ENCODE results near the gene HGD. TPM values are rescaled to one million over a fixed set of nuclear protein-coding genes. Genes with fewer than 3 reads are reported as not detected.

The HGD gene
- total and polyA plus RNA-seq, 2 donors (not counting 3 experiments of a cell fraction or from before 2014, with no cell fraction given) = 0.18 to 0.22 TPM

DNA sequence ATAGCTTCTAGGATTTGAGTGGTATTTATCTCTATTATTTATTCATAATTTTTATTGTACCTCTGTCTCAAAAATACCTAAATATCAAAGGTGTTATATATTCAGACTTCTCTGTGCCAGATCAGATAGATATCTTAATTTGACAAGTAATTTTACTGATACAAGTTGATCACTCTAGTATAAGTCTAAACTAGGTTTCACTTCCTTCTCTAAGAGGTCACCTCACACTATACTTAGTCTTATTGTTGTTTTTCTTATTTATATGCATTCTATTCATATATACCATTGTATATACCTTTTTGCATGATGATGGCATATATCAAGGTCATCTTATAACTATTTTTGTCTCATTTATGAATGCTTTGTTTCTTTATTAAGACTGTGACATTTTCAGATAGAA lies 26.4 kb upstream of the HGD start:
- BruUV-seq (replicated peaks) = no TSS peak
- dilution Hi-C loops (cut with MboI; ENCODE audit: extremely low pct_ligation_motif_present, low sequenced_read_pairs) (no loop called here), intact Hi-C loops (cut with micrococcal nuclease) (no loop called here)
- Histone ChIP-seq H2AFZ (ENCODE audit: low read depth, low read length) (no peak overlapping the region), H3K4me2 (ENCODE audit: insufficient read depth, low read length) (no peak overlapping the region), H3K27me3 (ENCODE audit: control insufficient read depth in 2 of 2, insufficient read depth in 2 of 2, low read length in 2 of 2) (no peaks in the 10 kb centered on the region), H3K79me2 (ENCODE audit: control insufficient read depth, insufficient read depth, low read length) (no peaks in the 10 kb centered on the region), H3K9ac (replicated peaks; ENCODE audit: extremely low read depth, insufficient read depth, low read length) (no peak overlapping the region), H3K27ac (ENCODE audit: insufficient read depth, low read depth, low read length) (no peak overlapping the region), H3K9me1 (replicated peaks; ENCODE audit: control insufficient read depth, extremely low read depth, insufficient read depth, low read length) (no peaks in the 10 kb centered on the region), H3K36me3 (ENCODE audit: control insufficient read depth in 2 of 2, extremely low read depth in 1 of 2, insufficient read depth in 2 of 2, low read length in 2 of 2) (no peaks in the 10 kb centered on the region), H3K9me3 (replicated peaks; ENCODE audit: control insufficient read depth, insufficient read depth, low read length) (no peaks in the 10 kb centered on the region), H4K20me1 (replicated peaks; ENCODE audit: control insufficient read depth, extremely low read depth, insufficient read depth, low read length) (no peaks in the 10 kb centered on the region), H3K4me1 (ENCODE audit: control insufficient read depth, extremely low read depth, insufficient read depth, low read length) (no peaks in the 10 kb centered on the region), H3K4me3 (replicated peaks in 1 of 3; ENCODE audit: insufficient read depth in 1 of 3, low read depth in 1 of 3, low read length in 3 of 3) (no peak overlapping the region)
- ChIA-PET CTCF (no interaction called here), POLR2A (no interaction called here)
- DNase-seq (ENCODE audit: low read depth, low spot score) = no peak
- no peak for TF ChIP-seq GATA2 (IDR thresholded peaks at IDR 0.05; ENCODE audit: insufficient read depth, insufficient read length, low read depth, low read length)
- TF ChIP-seq, protein P1, sequence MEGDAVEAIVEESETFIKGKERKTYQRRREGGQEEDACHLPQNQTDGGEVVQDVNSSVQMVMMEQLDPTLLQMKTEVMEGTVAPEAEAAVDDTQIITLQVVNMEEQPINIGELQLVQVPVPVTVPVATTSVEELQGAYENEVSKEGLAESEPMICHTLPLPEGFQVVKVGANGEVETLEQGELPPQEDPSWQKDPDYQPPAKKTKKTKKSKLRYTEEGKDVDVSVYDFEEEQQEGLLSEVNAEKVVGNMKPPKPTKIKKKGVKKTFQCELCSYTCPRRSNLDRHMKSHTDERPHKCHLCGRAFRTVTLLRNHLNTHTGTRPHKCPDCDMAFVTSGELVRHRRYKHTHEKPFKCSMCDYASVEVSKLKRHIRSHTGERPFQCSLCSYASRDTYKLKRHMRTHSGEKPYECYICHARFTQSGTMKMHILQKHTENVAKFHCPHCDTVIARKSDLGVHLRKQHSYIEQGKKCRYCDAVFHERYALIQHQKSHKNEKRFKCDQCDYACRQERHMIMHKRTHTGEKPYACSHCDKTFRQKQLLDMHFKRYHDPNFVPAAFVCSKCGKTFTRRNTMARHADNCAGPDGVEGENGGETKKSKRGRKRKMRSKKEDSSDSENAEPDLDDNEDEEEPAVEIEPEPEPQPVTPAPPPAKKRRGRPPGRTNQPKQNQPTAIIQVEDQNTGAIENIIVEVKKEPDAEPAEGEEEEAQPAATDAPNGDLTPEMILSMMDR (IDR thresholded peaks at IDR 0.05; ENCODE audit: extremely low read depth in 1 of 2, insufficient read depth in 1 of 2, low read depth in 1 of 2, low read length in 2 of 2) = no peak
- no peak for TF ChIP-seq MYC (IDR thresholded peaks at IDR 0.05; ENCODE audit: low read depth, low read length)
- TF ChIP-seq EZH2 (IDR thresholded peaks at IDR 0.05; ENCODE audit: borderline replicate concordance, low read depth, low read length, severe bottlenecking) = no peak
- TF ChIP-seq POLR2AphosphoS5 (IDR thresholded peaks at IDR 0.05; ENCODE audit: insufficient read depth, low read depth, low read length) = no peak
- TF ChIP-seq, protein P2, sequence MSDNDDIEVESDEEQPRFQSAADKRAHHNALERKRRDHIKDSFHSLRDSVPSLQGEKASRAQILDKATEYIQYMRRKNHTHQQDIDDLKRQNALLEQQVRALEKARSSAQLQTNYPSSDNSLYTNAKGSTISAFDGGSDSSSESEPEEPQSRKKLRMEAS (IDR thresholded peaks at IDR 0.05; ENCODE audit: insufficient read depth, insufficient read length) = no peak
- no peak for TF ChIP-seq JUN (IDR thresholded peaks at IDR 0.05; ENCODE audit: borderline replicate concordance, insufficient read depth, insufficient read length, low read depth)
- no peak for TF ChIP-seq POLR2A (IDR thresholded peaks at IDR 0.05; ENCODE audit: low read depth, low read length)
- TF ChIP-seq FOS (IDR thresholded peaks at IDR 0.05; ENCODE audit: borderline replicate concordance, insufficient read depth, low read length) = no peak
- FAIRE-seq = no peak
